GM23338 (cell line): Measurements from ENCODE around the gene R3HDM2.

Experiments used
- CREB1 ChIP-seq: fragments of 250-450 bp; sonication (Bioruptor Pico); IDR thresholded peaks from 2 replicates; pipeline ENCODE4 v1.5.0; 2020; ENCODE audit warnings: low read depth, mild to moderate bottlenecking, moderate library complexity
- EZH2 ChIP-seq: fragments of 200-600 bp; sonication (generic); IDR thresholded peaks from one replicate; pipeline ENCODE4 v1.8.0; 2017; ENCODE audit warnings: antibody characterized with exemption, mild to moderate bottlenecking, low read depth; ENCODE audit not compliant: unreplicated experiment
- EZH2phosphoT487 ChIP-seq: fragments of 200-600 bp; sonication (generic); IDR thresholded peaks from one replicate; pipeline ENCODE4 v1.8.1; 2018; ENCODE audit warnings: antibody characterized with exemption; ENCODE audit not compliant: unreplicated experiment
- JUNB ChIP-seq: IDR thresholded peaks from one replicate; pipeline ENCODE4 v1.6.1; 2016; ENCODE audit warnings: antibody characterized with exemption; ENCODE audit not compliant: unreplicated experiment
- NANOG ChIP-seq: IDR thresholded peaks from 2 replicates; pipeline ENCODE4 v1.6.1; 2016; ENCODE audit warnings: antibody characterized with exemption, borderline replicate concordance
- POLR2AphosphoS5 ChIP-seq: IDR thresholded peaks from 2 replicates; pipeline ENCODE4 v1.6.1; 2016; ENCODE audit warnings: antibody characterized with exemption, low read depth
- STAT1 ChIP-seq: IDR thresholded peaks from one replicate; pipeline ENCODE4 v1.6.1; 2016; ENCODE audit warnings: antibody characterized with exemption; ENCODE audit not compliant: unreplicated experiment
- ZNF114 ChIP-seq: fragments of 250-450 bp; sonication (Bioruptor Pico); IDR thresholded peaks from 2 replicates; pipeline ENCODE4 v1.5.0; 2020; ENCODE audit warnings: mild to moderate bottlenecking, moderate library complexity
- ZNF331 ChIP-seq: fragments of 250-450 bp; sonication (Bioruptor Pico); IDR thresholded peaks from 2 replicates; pipeline ENCODE4 v1.5.0; 2020; ENCODE audit warnings: low read depth, mild to moderate bottlenecking, moderate library complexity
- TF ChIP-seq, protein P1 (sequence below), 2 experiments: fragments of 200-600 bp in 1 of 2; sonication (generic) in 1 of 2; conservative IDR thresholded peaks; 2 replicates each; pipeline versions ENCODE4 v1.5.1 to v1.6.1; 2016 to 2017; ENCODE audit warnings: antibody characterized with exemption in 2 of 2, low read depth in 2 of 2, mild to moderate bottlenecking in 2 of 2, moderate library complexity in 1 of 2
- TF ChIP-seq, protein P2 (sequence below): IDR thresholded peaks from one replicate; pipeline ENCODE4 v1.6.1; 2018; ENCODE audit warnings: antibody characterized with exemption; ENCODE audit not compliant: unreplicated experiment
- TF ChIP-seq, protein P3 (sequence below): IDR thresholded peaks from 2 replicates; pipeline ENCODE4 v1.6.1; 2016; ENCODE audit warnings: antibody characterized with exemption
- TF ChIP-seq, protein P4 (sequence below): fragments of 250-450 bp; sonication (Bioruptor Pico); IDR thresholded peaks from 2 replicates; pipeline ENCODE4 v1.5.0; 2020; ENCODE audit warnings: mild to moderate bottlenecking, moderate library complexity

DNA sequence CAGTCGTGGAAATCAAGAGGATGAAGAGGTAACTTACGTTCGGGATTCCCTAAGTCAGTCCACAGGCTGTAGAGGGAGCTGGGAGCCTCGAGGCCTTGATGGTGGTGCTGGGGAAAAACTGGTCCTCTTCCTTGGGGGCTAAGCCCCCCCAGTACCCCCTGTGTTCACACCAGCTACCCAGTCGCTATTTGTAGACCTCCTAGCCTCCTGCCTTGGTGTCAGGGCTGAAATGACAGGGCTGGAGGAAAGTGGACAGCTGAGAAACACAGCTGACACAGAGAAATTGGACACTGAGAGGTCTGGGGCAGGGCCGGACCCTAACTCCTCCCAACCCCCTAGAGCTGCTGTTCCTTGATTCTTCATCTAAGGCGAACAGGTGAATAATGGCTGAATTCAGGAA is 179.9 kb downstream of the R3HDM2 start, which contains the start of gene STAC3:
- TF ChIP-seq, protein P1, sequence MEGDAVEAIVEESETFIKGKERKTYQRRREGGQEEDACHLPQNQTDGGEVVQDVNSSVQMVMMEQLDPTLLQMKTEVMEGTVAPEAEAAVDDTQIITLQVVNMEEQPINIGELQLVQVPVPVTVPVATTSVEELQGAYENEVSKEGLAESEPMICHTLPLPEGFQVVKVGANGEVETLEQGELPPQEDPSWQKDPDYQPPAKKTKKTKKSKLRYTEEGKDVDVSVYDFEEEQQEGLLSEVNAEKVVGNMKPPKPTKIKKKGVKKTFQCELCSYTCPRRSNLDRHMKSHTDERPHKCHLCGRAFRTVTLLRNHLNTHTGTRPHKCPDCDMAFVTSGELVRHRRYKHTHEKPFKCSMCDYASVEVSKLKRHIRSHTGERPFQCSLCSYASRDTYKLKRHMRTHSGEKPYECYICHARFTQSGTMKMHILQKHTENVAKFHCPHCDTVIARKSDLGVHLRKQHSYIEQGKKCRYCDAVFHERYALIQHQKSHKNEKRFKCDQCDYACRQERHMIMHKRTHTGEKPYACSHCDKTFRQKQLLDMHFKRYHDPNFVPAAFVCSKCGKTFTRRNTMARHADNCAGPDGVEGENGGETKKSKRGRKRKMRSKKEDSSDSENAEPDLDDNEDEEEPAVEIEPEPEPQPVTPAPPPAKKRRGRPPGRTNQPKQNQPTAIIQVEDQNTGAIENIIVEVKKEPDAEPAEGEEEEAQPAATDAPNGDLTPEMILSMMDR (conservative IDR thresholded peaks at IDR 0.05; ENCODE audit: low read depth in 2 of 2) = no peak
- TF ChIP-seq POLR2AphosphoS5 (no peak), NANOG (no peak), EZH2 (no peak), EZH2phosphoT487 (no peak), CREB1 (CRISPR knock-in tag) (no peak), JUNB (no peak), ZNF331 (CRISPR knock-in tag) (no peak), STAT1 (no peak), ZNF114 (CRISPR knock-in tag) (no peak)
- TF ChIP-seq, protein P2, sequence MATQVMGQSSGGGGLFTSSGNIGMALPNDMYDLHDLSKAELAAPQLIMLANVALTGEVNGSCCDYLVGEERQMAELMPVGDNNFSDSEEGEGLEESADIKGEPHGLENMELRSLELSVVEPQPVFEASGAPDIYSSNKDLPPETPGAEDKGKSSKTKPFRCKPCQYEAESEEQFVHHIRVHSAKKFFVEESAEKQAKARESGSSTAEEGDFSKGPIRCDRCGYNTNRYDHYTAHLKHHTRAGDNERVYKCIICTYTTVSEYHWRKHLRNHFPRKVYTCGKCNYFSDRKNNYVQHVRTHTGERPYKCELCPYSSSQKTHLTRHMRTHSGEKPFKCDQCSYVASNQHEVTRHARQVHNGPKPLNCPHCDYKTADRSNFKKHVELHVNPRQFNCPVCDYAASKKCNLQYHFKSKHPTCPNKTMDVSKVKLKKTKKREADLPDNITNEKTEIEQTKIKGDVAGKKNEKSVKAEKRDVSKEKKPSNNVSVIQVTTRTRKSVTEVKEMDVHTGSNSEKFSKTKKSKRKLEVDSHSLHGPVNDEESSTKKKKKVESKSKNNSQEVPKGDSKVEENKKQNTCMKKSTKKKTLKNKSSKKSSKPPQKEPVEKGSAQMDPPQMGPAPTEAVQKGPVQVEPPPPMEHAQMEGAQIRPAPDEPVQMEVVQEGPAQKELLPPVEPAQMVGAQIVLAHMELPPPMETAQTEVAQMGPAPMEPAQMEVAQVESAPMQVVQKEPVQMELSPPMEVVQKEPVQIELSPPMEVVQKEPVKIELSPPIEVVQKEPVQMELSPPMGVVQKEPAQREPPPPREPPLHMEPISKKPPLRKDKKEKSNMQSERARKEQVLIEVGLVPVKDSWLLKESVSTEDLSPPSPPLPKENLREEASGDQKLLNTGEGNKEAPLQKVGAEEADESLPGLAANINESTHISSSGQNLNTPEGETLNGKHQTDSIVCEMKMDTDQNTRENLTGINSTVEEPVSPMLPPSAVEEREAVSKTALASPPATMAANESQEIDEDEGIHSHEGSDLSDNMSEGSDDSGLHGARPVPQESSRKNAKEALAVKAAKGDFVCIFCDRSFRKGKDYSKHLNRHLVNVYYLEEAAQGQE = no peak
- TF ChIP-seq, protein P3, sequence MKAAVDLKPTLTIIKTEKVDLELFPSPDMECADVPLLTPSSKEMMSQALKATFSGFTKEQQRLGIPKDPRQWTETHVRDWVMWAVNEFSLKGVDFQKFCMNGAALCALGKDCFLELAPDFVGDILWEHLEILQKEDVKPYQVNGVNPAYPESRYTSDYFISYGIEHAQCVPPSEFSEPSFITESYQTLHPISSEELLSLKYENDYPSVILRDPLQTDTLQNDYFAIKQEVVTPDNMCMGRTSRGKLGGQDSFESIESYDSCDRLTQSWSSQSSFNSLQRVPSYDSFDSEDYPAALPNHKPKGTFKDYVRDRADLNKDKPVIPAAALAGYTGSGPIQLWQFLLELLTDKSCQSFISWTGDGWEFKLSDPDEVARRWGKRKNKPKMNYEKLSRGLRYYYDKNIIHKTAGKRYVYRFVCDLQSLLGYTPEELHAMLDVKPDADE = no peak
- TF ChIP-seq, protein P4, sequence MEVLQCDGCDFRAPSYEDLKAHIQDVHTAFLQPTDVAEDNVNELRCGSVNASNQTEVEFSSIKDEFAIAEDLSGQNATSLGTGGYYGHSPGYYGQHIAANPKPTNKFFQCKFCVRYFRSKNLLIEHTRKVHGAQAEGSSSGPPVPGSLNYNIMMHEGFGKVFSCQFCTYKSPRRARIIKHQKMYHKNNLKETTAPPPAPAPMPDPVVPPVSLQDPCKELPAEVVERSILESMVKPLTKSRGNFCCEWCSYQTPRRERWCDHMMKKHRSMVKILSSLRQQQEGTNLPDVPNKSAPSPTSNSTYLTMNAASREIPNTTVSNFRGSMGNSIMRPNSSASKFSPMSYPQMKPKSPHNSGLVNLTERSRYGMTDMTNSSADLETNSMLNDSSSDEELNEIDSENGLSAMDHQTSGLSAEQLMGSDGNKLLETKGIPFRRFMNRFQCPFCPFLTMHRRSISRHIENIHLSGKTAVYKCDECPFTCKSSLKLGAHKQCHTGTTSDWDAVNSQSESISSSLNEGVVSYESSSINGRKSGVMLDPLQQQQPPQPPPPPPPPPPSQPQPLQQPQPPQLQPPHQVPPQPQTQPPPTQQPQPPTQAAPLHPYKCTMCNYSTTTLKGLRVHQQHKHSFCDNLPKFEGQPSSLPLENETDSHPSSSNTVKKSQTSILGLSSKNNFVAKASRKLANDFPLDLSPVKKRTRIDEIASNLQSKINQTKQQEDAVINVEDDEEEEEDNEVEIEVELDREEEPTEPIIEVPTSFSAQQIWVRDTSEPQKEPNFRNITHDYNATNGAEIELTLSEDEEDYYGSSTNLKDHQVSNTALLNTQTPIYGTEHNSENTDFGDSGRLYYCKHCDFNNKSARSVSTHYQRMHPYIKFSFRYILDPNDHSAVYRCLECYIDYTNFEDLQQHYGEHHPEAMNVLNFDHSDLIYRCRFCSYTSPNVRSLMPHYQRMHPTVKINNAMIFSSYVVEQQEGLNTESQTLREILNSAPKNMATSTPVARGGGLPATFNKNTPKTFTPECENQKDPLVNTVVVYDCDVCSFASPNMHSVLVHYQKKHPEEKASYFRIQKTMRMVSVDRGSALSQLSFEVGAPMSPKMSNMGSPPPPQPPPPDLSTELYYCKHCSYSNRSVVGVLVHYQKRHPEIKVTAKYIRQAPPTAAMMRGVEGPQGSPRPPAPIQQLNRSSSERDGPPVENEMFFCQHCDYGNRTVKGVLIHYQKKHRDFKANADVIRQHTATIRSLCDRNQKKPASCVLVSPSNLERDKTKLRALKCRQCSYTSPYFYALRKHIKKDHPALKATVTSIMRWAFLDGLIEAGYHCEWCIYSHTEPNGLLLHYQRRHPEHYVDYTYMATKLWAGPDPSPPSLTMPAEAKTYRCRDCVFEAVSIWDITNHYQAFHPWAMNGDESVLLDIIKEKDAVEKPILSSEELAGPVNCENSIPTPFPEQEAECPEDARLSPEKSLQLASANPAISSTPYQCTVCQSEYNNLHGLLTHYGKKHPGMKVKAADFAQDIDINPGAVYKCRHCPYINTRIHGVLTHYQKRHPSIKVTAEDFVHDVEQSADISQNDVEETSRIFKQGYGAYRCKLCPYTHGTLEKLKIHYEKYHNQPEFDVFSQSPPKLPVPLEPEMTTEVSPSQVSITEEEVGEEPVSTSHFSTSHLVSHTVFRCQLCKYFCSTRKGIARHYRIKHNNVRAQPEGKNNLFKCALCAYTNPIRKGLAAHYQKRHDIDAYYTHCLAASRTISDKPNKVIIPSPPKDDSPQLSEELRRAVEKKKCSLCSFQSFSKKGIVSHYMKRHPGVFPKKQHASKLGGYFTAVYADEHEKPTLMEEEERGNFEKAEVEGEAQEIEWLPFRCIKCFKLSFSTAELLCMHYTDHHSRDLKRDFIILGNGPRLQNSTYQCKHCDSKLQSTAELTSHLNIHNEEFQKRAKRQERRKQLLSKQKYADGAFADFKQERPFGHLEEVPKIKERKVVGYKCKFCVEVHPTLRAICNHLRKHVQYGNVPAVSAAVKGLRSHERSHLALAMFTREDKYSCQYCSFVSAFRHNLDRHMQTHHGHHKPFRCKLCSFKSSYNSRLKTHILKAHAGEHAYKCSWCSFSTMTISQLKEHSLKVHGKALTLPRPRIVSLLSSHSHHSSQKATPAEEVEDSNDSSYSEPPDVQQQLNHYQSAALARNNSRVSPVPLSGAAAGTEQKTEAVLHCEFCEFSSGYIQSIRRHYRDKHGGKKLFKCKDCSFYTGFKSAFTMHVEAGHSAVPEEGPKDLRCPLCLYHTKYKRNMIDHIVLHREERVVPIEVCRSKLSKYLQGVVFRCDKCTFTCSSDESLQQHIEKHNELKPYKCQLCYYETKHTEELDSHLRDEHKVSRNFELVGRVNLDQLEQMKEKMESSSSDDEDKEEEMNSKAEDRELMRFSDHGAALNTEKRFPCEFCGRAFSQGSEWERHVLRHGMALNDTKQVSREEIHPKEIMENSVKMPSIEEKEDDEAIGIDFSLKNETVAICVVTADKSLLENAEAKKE (CRISPR knock-in tag) = no peak
